B cell (primary cell): ENCODE results near the gene FOXD3. TPM values are rescaled to one million over a fixed set of nuclear protein-coding genes. Genes with fewer than 3 reads are reported as not detected.

ENCODE experiments used
- ATAC-seq: fragments of 200-7000 bp; cut with Tn5 transposase; one replicate; pipeline ENCODE4 v1.10.0; 2021; ENCODE audit warnings: low read depth, mild to moderate bottlenecking, moderate number of reproducible peaks, moderate library complexity
- CTCF ChIA-PET: fragments of 350-600 bp; sonication (Branson Sonifier 250); formaldehyde crosslinking; loops from one replicate; lab custom pipeline; 2021; ENCODE audit warnings: antibody characterized with exemption, inconsistent platforms; lab: Charles Lee
- POLR2A ChIA-PET: fragments of 350-600 bp; sonication (Branson Sonifier 250); formaldehyde crosslinking; loops from one replicate; lab custom pipeline; 2021; ENCODE audit warnings: antibody characterized with exemption; lab: Charles Lee
- DNase-seq: peaks from one replicate; pipeline ENCODE4 v3.0.0; 2013
- H2AFZ ChIP-seq: 2 replicates; pipeline ENCODE4 v1.6.1; 2012; ENCODE audit warnings: mild to moderate bottlenecking, low read depth, low read length; ENCODE audit not compliant: insufficient read depth, poor library complexity, severe bottlenecking
- H3K27ac ChIP-seq, 2 donors: 1 replicate in 1 of 2; 2 replicates in 1 of 2; pipeline ENCODE4 v1.5.1; 2012 to 2013; ENCODE audit warnings: low read length in 2 of 2, mild to moderate bottlenecking in 2 of 2, moderate library complexity in 1 of 2
- H3K27me3 ChIP-seq, 4 experiments: fragments of 200-600 bp in 1 of 4; sonication (generic) in 1 of 4; replicated peaks in 1 of 4; 1 replicate in 2 of 4; 2 replicates in 2 of 4; pipeline versions ENCODE4 v1.6.1 to v1.7.0; 2013 to 2016; ENCODE audit warnings: low read length in 3 of 4, mild to moderate bottlenecking in 2 of 4, mixed read lengths in 1 of 4, moderate library complexity in 1 of 4; ENCODE audit not compliant: insufficient read depth in 4 of 4, control insufficient read depth in 3 of 4; ENCODE audit errors: control extremely low read depth in 1 of 4
- H3K36me3 ChIP-seq, 2 experiments: replicated peaks in 1 of 2; 1 replicate in 1 of 2; 2 replicates in 1 of 2; pipeline versions ENCODE4 v1.6.1 to v1.7.1; 2013; ENCODE audit warnings: low read length in 1 of 2; ENCODE audit not compliant: insufficient read depth in 2 of 2, control insufficient read depth in 1 of 2; ENCODE audit errors: control extremely low read depth in 1 of 2, extremely low read depth in 1 of 2
- H3K4me1 ChIP-seq, 2 donors: fragments of 200-600 bp in 1 of 2; sonication (generic) in 1 of 2; 1 replicate in 1 of 2; 2 replicates in 1 of 2; pipeline versions ENCODE4 v1.5.1 to v1.6.1; 2013 to 2017; ENCODE audit warnings: low read length in 2 of 2; ENCODE audit not compliant: control insufficient read depth in 2 of 2, insufficient read depth in 2 of 2
- H3K4me2 ChIP-seq: replicated peaks from 2 replicates; pipeline ENCODE3; 2012; ENCODE audit warnings: mild to moderate bottlenecking, low read depth, low read length; ENCODE audit not compliant: poor library complexity, severe bottlenecking
- H3K4me3 ChIP-seq, 5 experiments: fragments of 200-600 bp in 1 of 5; sonication (generic) in 1 of 5; 1 replicate in 3 of 5; 2 replicates in 2 of 5; pipeline versions ENCODE4 v1.5.1 to v1.7.0; 2011 to 2016; ENCODE audit warnings: low read length in 4 of 5, mild to moderate bottlenecking in 4 of 5, low read depth in 2 of 5, control low read depth in 1 of 5, moderate library complexity in 1 of 5; ENCODE audit not compliant: insufficient read depth in 1 of 5; ENCODE audit errors: control extremely low read depth in 1 of 5, extremely low read depth in 1 of 5
- H3K79me2 ChIP-seq: fragments of 200-600 bp; sonication (generic); one replicate; pipeline ENCODE4 v1.6.0; 2016; ENCODE audit warnings: low read length; ENCODE audit not compliant: control insufficient read depth, insufficient read depth
- H3K9ac ChIP-seq: fragments of 200-600 bp; sonication (generic); 2 replicates; pipeline ENCODE4 v1.6.1; 2017; ENCODE audit warnings: mild to moderate bottlenecking, low read length, moderate library complexity
- H3K9me3 ChIP-seq, 3 donors: one replicate each; pipeline versions ENCODE4 v1.6.1 to v1.7.1; 2013; ENCODE audit warnings: low read length in 2 of 3; ENCODE audit not compliant: control insufficient read depth in 2 of 3, insufficient read depth in 1 of 3; ENCODE audit errors: control extremely low read depth in 1 of 3
- H4K20me1 ChIP-seq: 2 replicates; pipeline ENCODE4 v1.6.0; 2012; ENCODE audit warnings: mild to moderate bottlenecking, low read length; ENCODE audit not compliant: insufficient read depth, control insufficient read depth, poor library complexity, severe bottlenecking
- H3K27ac Mint-ChIP-seq: one replicate; pipeline ENCODE4 v1.8.0; 2021; ENCODE audit warnings: mixed read lengths
- H3K27me3 Mint-ChIP-seq: one replicate; pipeline ENCODE4 v1.8.0; 2021; ENCODE audit warnings: mixed read lengths
- H3K4me1 Mint-ChIP-seq: one replicate; pipeline ENCODE4 v1.8.0; 2021; ENCODE audit warnings: mixed read lengths
- H3K4me3 Mint-ChIP-seq: one replicate; pipeline ENCODE4 v1.8.0; 2021; ENCODE audit warnings: mixed read lengths
- H3K9me3 Mint-ChIP-seq: one replicate; pipeline ENCODE4 v1.8.0; 2022; ENCODE audit warnings: mixed read lengths; ENCODE audit not compliant: insufficient read depth
- EZH2 ChIP-seq: IDR thresholded peaks from 2 replicates; pipeline ENCODE4 v1.6.1; 2012; ENCODE audit warnings: borderline replicate concordance, low read depth, mild to moderate bottlenecking, moderate library complexity, low read length; ENCODE audit not compliant: insufficient read depth, poor library complexity, severe bottlenecking
- WGBS: methylation state at CpG from one replicate; pipeline ENCODE4 v1.1.5; 2013; ENCODE audit warnings: missing lambda C conversion rate; ENCODE audit not compliant: insufficient coverage; 5-methylcytosine and 5-hydroxymethylcytosine counted together
- intact Hi-C: fragments of 100-400 bp; cut with micrococcal nuclease; formaldehyde crosslinking; loops from one replicate; pipeline ENCODE4 v1.10.0; 2022
- polyA plus RNA-seq: library from polyadenylated mRNA; depleted of rRNA; stranded (reverse); fragments of >200 nt; gene quantifications from 2 replicates; pipeline ENCODE4 v1.2.3, GENCODE V29; 2012
- total RNA-seq, 2 donors: library from RNA; stranded (reverse); fragments of 120-200 nt in 1 of 2; gene quantifications; 1 replicate in 1 of 2; 2 replicates in 1 of 2; pipeline versions ENCODE4 v1.2.3 to v1.2.4, GENCODE V29; 2013 to 2022
- TF ChIP-seq, protein P1 (sequence below): fragments of 200-600 bp; IDR thresholded peaks from one replicate; pipeline ENCODE4 v1.8.0; 2022; ENCODE audit warnings: antibody characterized with exemption, mild to moderate bottlenecking

FOXD3 gene
- total and polyA plus RNA-seq, 2 donors (not counting 1 experiment from before 2014, with no cell fraction given) = not detected

DNA sequence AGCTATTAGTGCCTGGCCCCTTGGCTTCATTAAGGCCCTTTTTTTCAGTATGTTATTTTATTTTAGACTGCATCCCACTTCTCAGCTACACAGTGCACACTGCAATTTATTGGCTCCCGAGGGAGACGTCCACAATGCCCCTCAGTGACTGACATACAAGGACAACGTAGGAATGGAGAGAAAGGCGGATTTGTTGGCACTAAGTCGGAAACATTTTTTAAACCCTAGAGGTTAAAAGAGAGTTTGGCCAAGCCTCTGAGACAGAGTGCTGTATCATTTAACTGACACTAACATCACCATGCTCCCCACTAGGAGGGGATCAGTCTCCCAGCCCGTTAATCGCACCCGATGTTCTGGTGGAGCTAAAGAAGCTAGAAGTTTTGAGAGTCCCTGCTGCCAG, 45.7 kb upstream of the FOXD3 start:
- no peaks in the 10 kb centered on the region for H3K9me3 ChIP-seq
- CTCF ChIA-PET = no interaction called here
- ATAC-seq = no peak

DNA sequence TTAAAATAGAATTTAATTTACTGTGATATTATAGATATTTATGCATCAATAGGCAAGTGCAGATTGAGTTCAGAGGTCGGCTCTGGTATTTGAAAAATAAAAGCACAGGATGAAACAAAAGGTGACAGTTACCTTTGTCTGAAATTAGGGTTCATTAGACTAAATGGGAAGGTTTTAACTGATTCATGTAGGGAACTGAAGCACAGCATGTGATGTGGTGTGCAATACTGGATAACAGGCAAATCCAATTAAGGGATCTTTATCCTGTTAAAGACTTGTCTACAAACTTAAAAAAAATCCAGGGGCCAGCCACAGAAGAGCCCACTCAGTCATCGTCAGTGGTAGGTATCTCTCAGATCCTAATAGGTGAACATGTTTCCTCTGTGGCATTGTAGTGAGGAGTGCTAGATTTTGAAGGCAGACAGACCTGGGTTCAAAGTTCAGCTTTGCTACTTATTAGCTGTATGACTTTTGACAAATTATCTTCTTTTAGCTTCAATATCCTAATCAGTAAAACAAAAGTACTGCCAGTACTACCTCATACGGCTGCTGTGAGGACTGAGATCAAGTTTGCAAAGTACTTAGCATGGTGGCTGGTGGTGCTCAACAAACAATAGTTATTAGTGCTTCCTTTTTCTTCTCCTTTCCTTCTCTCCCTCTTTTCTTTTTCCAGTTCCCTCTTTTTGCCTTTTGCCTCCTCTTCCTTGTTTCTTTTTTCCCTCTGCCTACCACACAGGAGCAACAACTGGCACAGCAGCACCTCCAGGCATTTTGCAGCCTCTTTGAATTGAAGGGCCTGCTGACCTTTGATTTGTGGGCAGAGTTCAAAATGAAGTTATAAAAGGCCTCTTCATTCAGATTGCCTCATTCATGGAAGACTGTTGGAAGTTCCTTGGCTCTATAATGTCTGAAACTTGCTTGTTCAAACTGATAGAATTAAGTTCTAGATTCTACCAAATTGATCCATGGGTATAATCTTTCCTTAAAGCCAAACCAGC, 44.9 kb upstream of the FOXD3 start:
- H3K79me2 ChIP-seq = no peaks in the 10 kb centered on the region
- no peaks in the 10 kb centered on the region for H4K20me1 ChIP-seq
- TF ChIP-seq EZH2 = no peak
- TF ChIP-seq, protein P1, sequence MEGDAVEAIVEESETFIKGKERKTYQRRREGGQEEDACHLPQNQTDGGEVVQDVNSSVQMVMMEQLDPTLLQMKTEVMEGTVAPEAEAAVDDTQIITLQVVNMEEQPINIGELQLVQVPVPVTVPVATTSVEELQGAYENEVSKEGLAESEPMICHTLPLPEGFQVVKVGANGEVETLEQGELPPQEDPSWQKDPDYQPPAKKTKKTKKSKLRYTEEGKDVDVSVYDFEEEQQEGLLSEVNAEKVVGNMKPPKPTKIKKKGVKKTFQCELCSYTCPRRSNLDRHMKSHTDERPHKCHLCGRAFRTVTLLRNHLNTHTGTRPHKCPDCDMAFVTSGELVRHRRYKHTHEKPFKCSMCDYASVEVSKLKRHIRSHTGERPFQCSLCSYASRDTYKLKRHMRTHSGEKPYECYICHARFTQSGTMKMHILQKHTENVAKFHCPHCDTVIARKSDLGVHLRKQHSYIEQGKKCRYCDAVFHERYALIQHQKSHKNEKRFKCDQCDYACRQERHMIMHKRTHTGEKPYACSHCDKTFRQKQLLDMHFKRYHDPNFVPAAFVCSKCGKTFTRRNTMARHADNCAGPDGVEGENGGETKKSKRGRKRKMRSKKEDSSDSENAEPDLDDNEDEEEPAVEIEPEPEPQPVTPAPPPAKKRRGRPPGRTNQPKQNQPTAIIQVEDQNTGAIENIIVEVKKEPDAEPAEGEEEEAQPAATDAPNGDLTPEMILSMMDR = no peak
- Mint-ChIP-seq H3K27me3 (peaks cover 15% of the 10 kb centered on the region), H3K9me3 (no peaks in the 10 kb centered on the region), H3K4me1 (no peaks in the 10 kb centered on the region), H3K4me3 (no peak overlapping the region), H3K27ac (no peak overlapping the region)
- ATAC-seq = no peak
- 93% methylated on average over 2 of the region's 3 CpGs for WGBS
- H3K9ac ChIP-seq = no peak overlapping the region
- ChIA-PET CTCF (no interaction called here), POLR2A (no interaction called here)
- no peak overlapping the region for H2AFZ ChIP-seq
- no peak overlapping the region for H3K4me3 ChIP-seq
- H3K27ac ChIP-seq = no peak overlapping the region
- H3K9me3 ChIP-seq = no peaks in the 10 kb centered on the region
- intact Hi-C loops = no loop called here
- no peaks in the 10 kb centered on the region for H3K27me3 ChIP-seq
- no peaks in the 10 kb centered on the region for H3K4me1 ChIP-seq
- DNase-seq = no peak
- H3K36me3 ChIP-seq = no peaks in the 10 kb centered on the region
- H3K4me2 ChIP-seq = no peak overlapping the region

More for the DNA sequence above, 45.7 kb upstream of the FOXD3 start:
- no peaks in the 10 kb centered on the region for H3K4me1 Mint-ChIP-seq
- peaks cover 10% of the 10 kb centered on the region for H3K27me3 Mint-ChIP-seq
- intact Hi-C loops = no loop called here
- no peak overlapping the region for H3K9ac ChIP-seq
- H3K27me3 ChIP-seq = no peaks in the 10 kb centered on the region
- H4K20me1 ChIP-seq = no peaks in the 10 kb centered on the region
- no peak overlapping the region for H2AFZ ChIP-seq
- H3K4me1 ChIP-seq = no peaks in the 10 kb centered on the region
- no peak overlapping the region for H3K4me3 Mint-ChIP-seq
- H3K36me3 ChIP-seq = no peaks in the 10 kb centered on the region
- H3K4me3 ChIP-seq = no peak overlapping the region
- no peak overlapping the region for H3K4me2 ChIP-seq
- TF ChIP-seq EZH2 = no peak
- TF ChIP-seq, protein P1 = no peak
- H3K27ac ChIP-seq = no peak overlapping the region
- POLR2A ChIA-PET = no interaction called here
- H3K27ac Mint-ChIP-seq = no peak overlapping the region
- DNase-seq = no peak
- no peaks in the 10 kb centered on the region for H3K9me3 Mint-ChIP-seq
- no peaks in the 10 kb centered on the region for H3K79me2 ChIP-seq
- WGBS = 94% methylated on average over 3 of the region's 8 CpGs
